Brain microvascular endothelial cell (primary cell): Measurements from ENCODE around the gene MMS22L.

Experiments
- DNase-seq: peaks from one replicate; pipeline ENCODE4 v3.0.0-alpha.2; 2020
- H3K27ac ChIP-seq: fragments of 250-450 bp; sonication (Bioruptor Pico); 2 replicates; pipeline ENCODE4 v1.5.1; 2020; ENCODE audit warnings: mild to moderate bottlenecking, moderate library complexity
- H3K27me3 ChIP-seq: fragments of 250-450 bp; sonication (Bioruptor Pico); replicated peaks from 2 replicates; pipeline ENCODE4 v1.5.1; 2020; ENCODE audit warnings: mild to moderate bottlenecking
- H3K36me3 ChIP-seq: fragments of 250-450 bp; sonication (Bioruptor Pico); replicated peaks from 2 replicates; pipeline ENCODE4 v1.5.1; 2020; ENCODE audit warnings: mild to moderate bottlenecking
- H3K4me3 ChIP-seq: 2 replicates; pipeline ENCODE4 v1.5.1; 2011; ENCODE audit warnings: low read depth, mild to moderate bottlenecking, control low read depth, low read length, moderate library complexity
- in situ Hi-C: cut with HindIII; loops from 2 replicates; pipeline ENCODE4 v1.10.0; 2017; ENCODE audit warnings: low sequenced_read_pairs, low pct_ligation_motif_present
- TF ChIP-seq, protein P1 (sequence below): IDR thresholded peaks from 2 replicates; pipeline ENCODE4 v1.5.1; 2011; ENCODE audit warnings: low read depth, mild to moderate bottlenecking, moderate library complexity, low read length, control low read depth, inconsistent platforms; ENCODE audit errors: missing control alignments

Gene MMS22L

DNA sequence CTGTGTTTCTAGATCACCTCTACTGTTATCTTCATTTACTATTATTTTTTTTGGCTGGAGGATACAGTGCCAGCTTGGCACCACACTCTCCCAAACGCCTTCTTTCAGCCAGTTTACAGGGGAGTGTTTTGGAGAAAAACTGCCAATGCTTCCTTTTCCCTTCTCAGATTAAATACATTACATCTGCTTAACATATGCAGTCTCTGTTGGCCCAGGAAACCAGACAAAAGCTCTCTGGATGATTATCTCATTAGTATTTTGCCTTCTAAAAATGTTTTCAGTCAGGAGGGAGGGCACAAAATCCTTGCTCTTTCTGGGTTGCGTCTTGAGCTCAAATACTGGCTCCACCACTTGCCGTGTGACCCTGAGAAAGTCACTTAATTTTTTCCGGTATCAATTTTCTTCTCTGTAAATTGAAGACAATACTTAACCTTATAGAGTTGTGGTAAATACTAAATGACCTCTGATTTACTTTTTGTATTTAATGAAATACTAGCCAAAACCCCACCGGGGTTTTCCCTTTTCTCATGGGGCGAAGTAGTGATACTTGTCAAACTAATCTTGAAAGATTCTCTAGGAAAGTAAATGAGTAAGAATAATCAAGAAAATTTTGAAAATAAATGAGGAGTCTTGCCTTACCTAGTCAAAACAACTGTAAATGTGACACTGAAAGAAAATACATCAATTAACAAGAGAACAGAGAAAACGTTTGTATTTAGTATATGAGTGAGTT, 146.2 kb downstream of the MMS22L start:
- in situ Hi-C loops: no loop called here
- H3K27ac ChIP-seq: no peak overlapping the region
- H3K27me3 ChIP-seq: no peaks in the 10 kb centered on the region
- TF ChIP-seq, protein P1, sequence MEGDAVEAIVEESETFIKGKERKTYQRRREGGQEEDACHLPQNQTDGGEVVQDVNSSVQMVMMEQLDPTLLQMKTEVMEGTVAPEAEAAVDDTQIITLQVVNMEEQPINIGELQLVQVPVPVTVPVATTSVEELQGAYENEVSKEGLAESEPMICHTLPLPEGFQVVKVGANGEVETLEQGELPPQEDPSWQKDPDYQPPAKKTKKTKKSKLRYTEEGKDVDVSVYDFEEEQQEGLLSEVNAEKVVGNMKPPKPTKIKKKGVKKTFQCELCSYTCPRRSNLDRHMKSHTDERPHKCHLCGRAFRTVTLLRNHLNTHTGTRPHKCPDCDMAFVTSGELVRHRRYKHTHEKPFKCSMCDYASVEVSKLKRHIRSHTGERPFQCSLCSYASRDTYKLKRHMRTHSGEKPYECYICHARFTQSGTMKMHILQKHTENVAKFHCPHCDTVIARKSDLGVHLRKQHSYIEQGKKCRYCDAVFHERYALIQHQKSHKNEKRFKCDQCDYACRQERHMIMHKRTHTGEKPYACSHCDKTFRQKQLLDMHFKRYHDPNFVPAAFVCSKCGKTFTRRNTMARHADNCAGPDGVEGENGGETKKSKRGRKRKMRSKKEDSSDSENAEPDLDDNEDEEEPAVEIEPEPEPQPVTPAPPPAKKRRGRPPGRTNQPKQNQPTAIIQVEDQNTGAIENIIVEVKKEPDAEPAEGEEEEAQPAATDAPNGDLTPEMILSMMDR: no peak
- no peak overlapping the region for H3K4me3 ChIP-seq
- DNase-seq: no peak
- no peaks in the 10 kb centered on the region for H3K36me3 ChIP-seq

- Histone ChIP-seq H3K27me3 (no peaks in the 10 kb centered on the region), H3K27ac (no peak overlapping the region), H3K4me3 (no peak overlapping the region), H3K36me3 (no peaks in the 10 kb centered on the region)
- TF ChIP-seq, protein P1: no peak
- in situ Hi-C loops: no loop called here
- peak; percentile 2 for DNase-seq
Observed at GRCh38 chr6:97133067-97133466, 149.9 kb downstream of the MMS22L start.

DNA sequence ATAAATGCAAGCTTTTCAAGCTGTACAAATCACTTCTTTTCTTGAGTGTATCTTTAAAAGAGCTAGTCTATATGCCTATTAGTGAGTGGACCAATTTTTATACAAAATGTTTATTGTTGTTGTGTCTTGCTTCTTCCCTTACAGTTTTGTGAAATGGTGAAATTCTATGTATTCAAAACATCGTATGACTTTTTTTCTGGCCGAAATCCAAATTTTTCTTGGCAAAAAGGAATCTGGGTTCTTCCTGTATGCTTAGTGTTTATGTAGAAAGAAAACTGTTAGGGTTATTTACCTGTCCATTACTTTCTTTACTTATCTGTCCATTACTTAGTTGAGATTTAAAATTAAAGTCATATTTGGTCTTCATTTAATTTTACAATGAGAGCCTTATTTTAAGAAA, 153.9 kb downstream of the MMS22L start:
- Histone ChIP-seq H3K36me3 (no peaks in the 10 kb centered on the region), H3K27ac (no peak overlapping the region), H3K4me3 (no peak overlapping the region), H3K27me3 (no peaks in the 10 kb centered on the region)
- no peak for DNase-seq
- TF ChIP-seq, protein P1: no peak
- in situ Hi-C loops: no loop called here

GRCh38 chr6:97128507-97128906, 154.5 kb downstream of the MMS22L start:
- Histone ChIP-seq H3K27ac (no peak overlapping the region), H3K36me3 (no peaks in the 10 kb centered on the region), H3K27me3 (no peaks in the 10 kb centered on the region), H3K4me3 (no peak overlapping the region)
- in situ Hi-C loops: no loop called here
- no peak for DNase-seq
- TF ChIP-seq, protein P1: no peak

- TF ChIP-seq, protein P1: no peak
- no peak overlapping the region for H3K27ac ChIP-seq
- in situ Hi-C loops: no loop called here
- no peak for DNase-seq
- H3K36me3 ChIP-seq: no peaks in the 10 kb centered on the region
- no peak overlapping the region for H3K4me3 ChIP-seq
- no peaks in the 10 kb centered on the region for H3K27me3 ChIP-seq
Observed at GRCh38 chr6:97123652-97124051, 159.4 kb downstream of the MMS22L start.

DNA sequence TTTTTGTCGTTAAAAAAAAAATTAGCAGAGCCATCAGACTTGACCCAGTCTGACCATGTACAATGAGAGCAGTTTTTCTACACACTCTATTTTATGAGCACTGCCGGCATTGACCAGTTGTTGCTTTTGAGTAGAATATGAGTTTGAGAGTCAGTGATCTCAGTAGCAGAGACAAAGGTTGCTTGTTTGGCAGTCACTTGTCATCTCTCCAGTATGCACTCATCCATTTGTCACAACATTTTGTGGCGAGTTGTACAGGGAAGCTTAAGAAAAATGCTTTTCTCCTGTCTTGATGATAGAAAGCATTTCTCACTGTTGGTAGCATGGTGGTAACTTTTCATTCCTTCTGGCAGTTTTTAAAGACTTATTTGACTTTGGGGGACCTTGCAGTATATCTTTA, 159.9 kb downstream of the MMS22L start:
- Histone ChIP-seq H3K27ac (no peak overlapping the region), H3K4me3 (no peak overlapping the region), H3K36me3 (no peaks in the 10 kb centered on the region), H3K27me3 (no peaks in the 10 kb centered on the region)
- in situ Hi-C loops: no loop called here
- DNase-seq: no peak
- TF ChIP-seq, protein P1: no peak
